Keratinocyte (primary cell): ENCODE measurements around the gene TUBB4A. TPM values are rescaled to one million over a fixed set of nuclear protein-coding genes. Genes with fewer than 3 reads are reported as not detected.

ENCODE experiments used
- DNase-seq: peaks from one replicate; pipeline ENCODE4 v3.0.0-alpha.2; 2011; ENCODE audit warnings: low read depth, missing footprints, low spot score
- FAIRE-seq: peaks from 2 replicates; lab custom pipeline; 2011; peaks lifted over from hg19 to GRCh38; lab: Jason Lieb, UNC
- H2AFZ ChIP-seq: 2 replicates; pipeline ENCODE4 v1.6.0; 2012; ENCODE audit warnings: low read length, control low read depth, inconsistent platforms; ENCODE audit not compliant: control insufficient read depth
- H3K27ac ChIP-seq: 2 replicates; pipeline ENCODE4 v1.5.1; 2011; ENCODE audit warnings: low read length; ENCODE audit not compliant: control insufficient read depth, insufficient read depth
- H3K27me3 ChIP-seq: 3 replicates; pipeline ENCODE4 v1.6.0; 2011; ENCODE audit warnings: low read length; ENCODE audit not compliant: control insufficient read depth, insufficient read depth; ENCODE audit errors: extremely low read depth
- H3K36me3 ChIP-seq, 2 experiments: 2 replicates in 1 of 2; 3 replicates in 1 of 2; pipeline ENCODE4 v1.5.1; 2011; ENCODE audit warnings: low read length in 2 of 2, mild to moderate bottlenecking in 1 of 2; ENCODE audit not compliant: control insufficient read depth in 2 of 2, insufficient read depth in 2 of 2; ENCODE audit errors: extremely low read depth in 1 of 2
- H3K4me1 ChIP-seq: 3 replicates; pipeline ENCODE4 v1.5.1; 2011; ENCODE audit warnings: low read length; ENCODE audit not compliant: control insufficient read depth, insufficient read depth; ENCODE audit errors: extremely low read depth
- H3K4me2 ChIP-seq: 3 replicates; pipeline ENCODE4 v1.6.0; 2011; ENCODE audit warnings: low read depth, low read length; ENCODE audit not compliant: control insufficient read depth, insufficient read depth; ENCODE audit errors: extremely low read depth
- H3K4me3 ChIP-seq, 3 experiments: fragments of 200-600 bp in 1 of 3; sonication (generic) in 1 of 3; 2 replicates in 2 of 3; 3 replicates in 1 of 3; pipeline ENCODE4 v1.5.1; 2011 to 2016; ENCODE audit warnings: low read length in 3 of 3, mild to moderate bottlenecking in 3 of 3, control low read depth in 2 of 3, inconsistent platforms in 1 of 3, low read depth in 1 of 3, mixed read lengths in 1 of 3, mixed run types in 1 of 3, moderate library complexity in 1 of 3; ENCODE audit not compliant: control insufficient read depth in 2 of 3, insufficient read depth in 2 of 3; ENCODE audit errors: extremely low read depth in 1 of 3
- H3K79me2 ChIP-seq: 2 replicates; pipeline ENCODE4 v1.6.0; 2012; ENCODE audit warnings: low read length; ENCODE audit not compliant: control insufficient read depth, insufficient read depth
- H3K9ac ChIP-seq: 3 replicates; pipeline ENCODE4 v1.6.0; 2011; ENCODE audit warnings: low read length; ENCODE audit not compliant: control insufficient read depth, insufficient read depth; ENCODE audit errors: extremely low read depth
- H3K9me1 ChIP-seq: 3 replicates; pipeline ENCODE4 v1.6.0; 2011; ENCODE audit warnings: low read length; ENCODE audit not compliant: control insufficient read depth, insufficient read depth; ENCODE audit errors: extremely low read depth
- H3K9me3 ChIP-seq: 2 replicates; pipeline ENCODE4 v1.5.1; 2012; ENCODE audit warnings: low read depth, low read length; ENCODE audit not compliant: control insufficient read depth
- H4K20me1 ChIP-seq: 3 replicates; pipeline ENCODE4 v1.6.0; 2011; ENCODE audit warnings: low read length; ENCODE audit not compliant: control insufficient read depth, insufficient read depth; ENCODE audit errors: extremely low read depth
- CTCF ChIP-seq, 3 experiments: IDR thresholded peaks in 1 of 3; conservative IDR thresholded peaks in 1 of 3; optimal IDR thresholded peaks in 1 of 3; 2 replicates in 2 of 3; 3 replicates in 1 of 3; pipeline versions ENCODE3 to v1.5.1; 2011; ENCODE audit warnings: low read length in 3 of 3, mild to moderate bottlenecking in 3 of 3, moderate library complexity in 2 of 3, control low read depth in 1 of 3, inconsistent platforms in 1 of 3; ENCODE audit not compliant: insufficient read depth in 2 of 3; ENCODE audit errors: extremely low read depth in 1 of 3
- EZH2 ChIP-seq: IDR thresholded peaks from one replicate; pipeline ENCODE4 v1.6.1; 2012; ENCODE audit warnings: inconsistent platforms, mild to moderate bottlenecking, low read length, moderate library complexity
- dilution Hi-C: fragments of 300-500 bp; cut with MboI; formaldehyde crosslinking; loops from one replicate; pipeline ENCODE4 v1.7.0; 2020; ENCODE audit warnings: low sequenced_read_pairs; ENCODE audit not compliant: extremely low pct_ligation_motif_present
- polyA plus RNA-seq, 5 experiments: library from polyadenylated mRNA; depleted of rRNA in 3 of 5; stranded (reverse) in 3 of 5; stranded (forward) in 1 of 5; unstranded in 1 of 5; fragments of >200 nt; gene quantifications; 1 replicate in 1 of 5; 2 replicates in 3 of 5; 3 replicates in 1 of 5; pipeline versions ENCODE4 v1.2.1 to v1.2.3, GENCODE V29; 2011 to 2012; ENCODE audit warnings: missing spikeins in 2 of 5, low read depth in 1 of 5, low replicate concordance in 1 of 5

Gene TUBB4A
- polyA plus RNA-seq, 1 donor (not counting 4 experiments of a cell fraction or from before 2014, with no cell fraction given) = not detected

GRCh38 chr19:6530386-6531162 is 28.5 kb upstream of the TUBB4A start, which contains the start of gene TNFSF9:
Gene TNFSF9 (plus strand): TSS chr19:6531026. CDS start chr19:6531037, 11 bp downstream.
- FAIRE-seq = peak; percentile 83
- Histone ChIP-seq H3K9me3 (no peaks in the 10 kb centered on the region), H3K27ac (peak within 1 kb of the TSS; percentile 84), H3K36me3 (peaks cover 5 to 6% of the 10 kb centered on the region in 2 experiments), H3K4me2 (peak within 1 kb of the TSS; percentile 96), H2AFZ (peak within 1 kb of the TSS; percentile 89), H3K4me1 (peaks cover 20% of the 10 kb centered on the region), H3K9ac (peak within 1 kb of the TSS; percentile 85), H3K27me3 (no peaks in the 10 kb centered on the region), H3K9me1 (no peaks in the 10 kb centered on the region), H3K4me3 (peak within 1 kb of the TSS; percentile 70 to 95 (median 93)), H3K79me2 (peaks cover 33% of the 10 kb centered on the region), H4K20me1 (no peaks in the 10 kb centered on the region)
- dilution Hi-C loops = no loop called here
- no peak for TF ChIP-seq EZH2
- TF ChIP-seq CTCF (optimal IDR thresholded peaks at IDR 0.05 in 1 of 3, IDR thresholded peaks at IDR 0.05 in 1 of 3, conservative IDR thresholded peaks at IDR 0.05 in 1 of 3; ENCODE audit: extremely low read depth in 1 of 3, insufficient read depth in 2 of 3, low read length in 3 of 3) = no peak
- peak; percentile 59 for DNase-seq

GRCh38 chr19:6529937-6530385 is 27.9 kb upstream of the TUBB4A start:
- H3K9ac ChIP-seq = peak overlapping the region; percentile 85
- H3K4me2 ChIP-seq = peak overlapping the region; percentile 96
- H3K27ac ChIP-seq = peak overlapping the region; percentile 84
- TF ChIP-seq EZH2 (no peak), CTCF (optimal IDR thresholded peaks at IDR 0.05 in 1 of 3, IDR thresholded peaks at IDR 0.05 in 1 of 3, conservative IDR thresholded peaks at IDR 0.05 in 1 of 3; ENCODE audit: extremely low read depth in 1 of 3, insufficient read depth in 2 of 3, low read length in 3 of 3) (no peak)
- H3K4me1 ChIP-seq = peaks cover 20% of the 10 kb centered on the region
- H2AFZ ChIP-seq = peak overlapping the region; percentile 89
- dilution Hi-C loops = no loop called here
- H3K4me3 ChIP-seq = peak overlapping the region; percentile 70 to 95 (median 93)
- no peaks in the 10 kb centered on the region for H3K9me1 ChIP-seq
- peaks cover 2 to 3% of the 10 kb centered on the region in 2 experiments for H3K36me3 ChIP-seq
- FAIRE-seq = peak; percentile 56
- peaks cover 30% of the 10 kb centered on the region for H3K79me2 ChIP-seq
- H3K27me3 ChIP-seq = no peaks in the 10 kb centered on the region
- no peaks in the 10 kb centered on the region for H3K9me3 ChIP-seq
- DNase-seq = no peak
- H4K20me1 ChIP-seq = no peaks in the 10 kb centered on the region
